HG03432 (cell line): Measurements from ENCODE around the gene PALS2.
A peak's percentile ranks its signal among the peaks of the same experiment; 100 is the strongest.

ENCODE experiments used
- ATAC-seq: cut with Tn5 transposase; IDR thresholded peaks from one replicate; pipeline ENCODE4 v1.9.1; 2021; ENCODE audit warnings: mild to moderate bottlenecking, moderate library complexity; ENCODE audit not compliant: unreplicated experiment

PALS2 gene

DNA sequence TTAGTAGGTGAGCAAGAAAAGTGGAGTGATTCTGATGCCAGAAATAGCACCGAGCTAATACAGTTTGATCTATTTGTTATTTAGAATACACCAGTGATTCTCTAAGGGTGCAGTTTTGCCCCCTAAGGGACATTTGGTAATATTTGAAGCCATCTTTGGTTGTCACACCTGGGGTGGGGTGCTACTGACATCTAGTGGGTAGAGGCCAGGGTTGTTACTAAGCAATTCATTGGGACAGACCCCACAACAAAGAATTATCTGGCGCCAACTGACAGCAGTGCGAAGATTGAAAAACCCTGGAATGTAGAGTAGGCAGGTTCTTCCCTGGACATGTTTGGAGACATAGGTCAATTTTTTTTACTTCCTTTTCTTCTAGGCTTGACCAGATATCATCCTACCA, 14.6 kb downstream of the PALS2 start:
- peak; percentile 57 for ATAC-seq

DNA sequence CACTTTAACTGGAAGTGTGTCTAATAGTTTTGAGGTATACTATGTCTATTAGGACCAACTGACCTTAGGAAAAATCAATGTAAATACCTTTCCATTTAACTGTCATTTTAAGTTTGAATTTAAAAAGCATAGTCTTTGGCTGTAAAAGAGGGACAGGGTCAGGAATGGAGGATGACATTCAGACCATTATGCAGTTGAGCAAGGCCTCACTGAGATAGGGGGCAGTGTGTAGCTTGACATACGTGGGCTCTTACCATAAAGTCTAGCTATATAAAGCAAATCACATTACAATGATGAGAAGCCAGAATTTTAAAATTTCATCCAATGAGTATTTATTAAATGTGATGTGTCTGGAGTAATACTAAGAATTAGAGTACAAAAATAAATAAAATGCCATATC, 17.9 kb downstream of the PALS2 start:
- ATAC-seq, result no peak

GRCh38 chr7:24595671-24596418, 22.6 kb downstream of the PALS2 start:
- ATAC-seq, result peak; percentile 52

- peak; percentile 37 for ATAC-seq
Measured at GRCh38 chr7:24597014-24597413, 23.8 kb downstream of the PALS2 start.

DNA sequence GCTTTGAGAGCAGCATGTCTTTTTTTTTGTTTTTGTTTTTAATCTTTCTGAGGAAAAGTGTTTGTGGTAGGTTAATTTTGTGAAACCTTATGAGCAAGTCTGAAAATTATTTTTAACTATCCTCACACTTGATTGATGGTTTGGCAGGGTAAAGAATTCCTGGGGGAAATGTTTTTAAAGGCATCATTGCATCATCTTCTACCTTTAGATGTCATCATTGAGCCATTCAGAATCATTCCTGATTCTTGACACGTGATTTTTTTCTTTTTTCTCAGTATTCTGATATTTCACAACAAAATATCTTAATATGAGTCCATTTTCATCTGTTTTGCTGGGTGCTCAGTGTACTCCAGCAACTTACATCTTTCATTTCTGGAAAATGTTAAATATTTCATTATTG, 28.3 kb downstream of the PALS2 start:
- no peak for ATAC-seq

DNA sequence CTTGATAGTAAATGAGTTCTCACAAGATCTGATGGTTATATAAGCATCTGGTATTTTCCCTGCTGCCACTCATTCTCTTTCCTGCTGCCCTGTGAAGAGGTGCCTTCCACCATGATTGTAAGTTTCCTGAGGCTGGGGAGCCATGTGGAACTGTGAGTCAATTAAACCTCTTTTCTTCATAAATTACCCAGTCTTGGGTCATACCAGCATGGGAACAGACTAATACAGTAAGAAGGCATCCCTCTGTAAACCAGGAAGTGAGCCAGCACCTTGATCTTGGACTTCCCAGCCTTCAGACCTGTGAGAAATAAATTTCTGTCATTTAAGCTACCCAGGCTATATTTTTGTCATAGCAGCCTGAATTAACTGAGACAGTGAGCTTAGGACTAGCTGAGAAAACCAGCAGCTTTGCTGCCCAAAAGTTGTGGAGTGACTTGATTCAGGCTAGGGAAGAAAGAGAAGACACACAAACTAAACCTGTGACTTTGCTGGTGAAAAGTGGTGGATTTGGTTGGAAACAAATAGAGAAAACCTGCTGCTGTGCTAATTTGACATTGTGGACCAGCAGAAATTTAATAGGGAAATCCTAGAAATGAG, 29.7 kb downstream of the PALS2 start:
- no peak for ATAC-seq

- no peak for ATAC-seq
Measured at GRCh38 chr7:24604630-24605029, 31.4 kb downstream of the PALS2 start.

DNA sequence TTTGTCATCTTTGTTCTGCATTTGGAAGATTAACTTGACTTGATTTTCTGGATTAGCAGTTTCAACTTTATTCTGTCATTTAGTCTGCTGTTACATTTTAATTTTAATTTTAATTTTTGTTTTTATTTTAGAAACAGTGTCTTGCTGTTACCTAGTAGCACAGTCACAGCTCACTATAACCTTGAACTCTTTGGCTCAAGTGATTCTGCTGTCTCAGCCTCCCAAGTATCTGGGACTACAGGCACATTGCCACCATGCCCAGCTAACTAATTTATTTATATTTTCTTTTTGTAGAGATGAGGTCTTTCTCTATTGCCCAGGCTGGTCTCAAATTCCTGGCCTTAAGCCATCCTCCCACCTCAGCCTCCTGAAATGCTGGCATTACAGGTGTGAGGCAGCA, 35.3 kb downstream of the PALS2 start:
- no peak for ATAC-seq

DNA sequence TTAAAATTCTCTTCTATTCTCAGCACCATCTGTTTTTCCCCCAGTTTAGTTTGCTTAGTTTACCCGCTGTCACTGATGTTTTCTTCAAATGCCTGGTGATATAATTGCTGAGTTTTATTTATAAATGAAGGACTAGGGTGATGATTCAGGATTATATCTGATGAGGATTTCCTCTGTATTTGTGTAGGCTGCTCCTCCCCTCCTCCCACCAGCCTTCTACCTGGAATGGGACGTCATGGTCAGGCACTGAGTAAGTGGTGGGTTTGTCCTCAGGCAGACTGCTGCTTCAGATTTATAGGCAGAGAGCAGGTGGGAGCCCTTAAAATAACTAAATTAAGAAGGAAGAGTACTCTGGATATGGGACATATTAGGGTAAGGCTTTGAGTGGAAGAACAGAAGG, 35.8 kb downstream of the PALS2 start:
- ATAC-seq, result no peak

- no peak for ATAC-seq
Measured at GRCh38 chr7:24609570-24609969, 36.3 kb downstream of the PALS2 start.

DNA sequence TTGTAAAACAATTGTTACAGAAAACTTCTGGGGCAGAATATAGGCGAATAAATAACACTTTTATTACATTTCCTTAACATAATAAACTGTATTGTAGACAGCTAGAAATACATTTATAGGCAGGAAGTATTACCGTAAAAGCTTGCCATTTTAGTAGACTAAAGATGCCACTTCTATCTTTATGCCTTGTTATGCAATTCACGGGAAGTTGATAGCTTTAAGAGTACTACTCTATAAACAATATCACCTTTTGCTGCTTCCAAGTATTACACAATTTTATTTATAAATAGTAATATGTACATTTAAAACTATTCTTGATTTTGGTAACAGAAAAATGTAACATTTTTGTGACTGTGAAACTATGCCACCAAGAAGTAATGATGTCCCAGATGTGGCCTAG, 37.9 kb downstream of the PALS2 start:
- ATAC-seq, result no peak

GRCh38 chr7:24617957-24618616, 44.8 kb downstream of the PALS2 start:
- ATAC-seq, result no peak

- no peak for ATAC-seq
Measured at GRCh38 chr7:24619978-24620377, 46.7 kb downstream of the PALS2 start.

GRCh38 chr7:24622646-24623182, 49.5 kb downstream of the PALS2 start:
- no peak for ATAC-seq
